Measurements from ENCODE around the gene LRRD1. TPM values are rescaled to one million over a fixed set of nuclear protein-coding genes. Genes with fewer than 3 reads are reported as not detected.

Gene LRRD1
- total and polyA plus RNA-seq, 9 of the 15 experiments (the other 6 are each of a cell fraction or from before 2014, with no cell fraction given), result 0.07 to 0.15 TPM; not detected in 7

GRCh38 chr7:92133737-92134270 is 45.1 kb downstream of the LRRD1 start (continued):
- TF ChIP-seq CTCFL (IDR thresholded peaks at IDR 0.05; ENCODE audit: borderline replicate concordance, insufficient read depth, low read depth, low read length, poor library complexity, severe bottlenecking), result peak; percentile 74
- peak; percentile 63 for TF ChIP-seq ZNF740 (CRISPR knock-in tag; IDR thresholded peaks at IDR 0.05)
- no peak for TF ChIP-seq ZNF740 (tag; IDR thresholded peaks at IDR 0.05)
- peak; percentile 75; the same call in 1 of the 2 replicates for TF ChIP-seq MYC (IDR thresholded peaks at IDR 0.05; ENCODE audit: low read depth, low read length)
- no peak for TF ChIP-seq MYC (CRISPR knock-in tag; IDR thresholded peaks at IDR 0.05; ENCODE audit: borderline replicate concordance, low read depth)
- TF ChIP-seq HMGN3 (IDR thresholded peaks at IDR 0.05; ENCODE audit: borderline replicate concordance, extremely low read depth, insufficient read length, low read depth, low read length), result peak; percentile 47
- no peak for TF ChIP-seq PML (IDR thresholded peaks at IDR 0.05; ENCODE audit: low read length)
- no peak for TF ChIP-seq RBM34 (IDR thresholded peaks at IDR 0.05; ENCODE audit: borderline replicate concordance, insufficient read depth, low read length)
- TF ChIP-seq NONO (IDR thresholded peaks at IDR 0.05; ENCODE audit: low read depth in 2 of 2, low read length in 1 of 2), result peak in 1 of 2 experiments; percentile 39; a peak in 1 of 4 replicates
- TF ChIP-seq ZNF347 (CRISPR knock-in tag; IDR thresholded peaks at IDR 0.05; ENCODE audit: low read depth), result 0 out of 2 replicates have a peak, but pooled peaks have one; percentile 38
- 0 out of 2 replicates have a peak, but pooled peaks have one; percentile 1 for TF ChIP-seq ZEB2 (IDR thresholded peaks at IDR 0.05)
- TF ChIP-seq IRF2 (CRISPR knock-in tag; IDR thresholded peaks at IDR 0.05), result no peak
- TF ChIP-seq ATF4 (CRISPR knock-in tag; IDR thresholded peaks at IDR 0.05), result no peak
- TF ChIP-seq NR2F6 (CRISPR knock-in tag; IDR thresholded peaks at IDR 0.05), result peak; percentile 92; the same call in 1 of the 2 replicates
- peak; percentile 96 for TF ChIP-seq GATAD2A (IDR thresholded peaks at IDR 0.05)
- TF ChIP-seq OTX1 (CRISPR knock-in tag; IDR thresholded peaks at IDR 0.05), result peak; percentile 78; the same call in 1 of the 2 replicates
- no peak for TF ChIP-seq AFF1 (IDR thresholded peaks at IDR 0.05; ENCODE audit: low read depth in 1 of 2, partially characterized antibody in 2 of 2)
- 0 out of 2 replicates have a peak, but pooled peaks have one; percentile 30 for TF ChIP-seq FOXO4 (CRISPR knock-in tag; IDR thresholded peaks at IDR 0.05)

Data from K562 (cell line).